ENCODE measurements around the gene SLC22A1.

Gene SLC22A1

DNA sequence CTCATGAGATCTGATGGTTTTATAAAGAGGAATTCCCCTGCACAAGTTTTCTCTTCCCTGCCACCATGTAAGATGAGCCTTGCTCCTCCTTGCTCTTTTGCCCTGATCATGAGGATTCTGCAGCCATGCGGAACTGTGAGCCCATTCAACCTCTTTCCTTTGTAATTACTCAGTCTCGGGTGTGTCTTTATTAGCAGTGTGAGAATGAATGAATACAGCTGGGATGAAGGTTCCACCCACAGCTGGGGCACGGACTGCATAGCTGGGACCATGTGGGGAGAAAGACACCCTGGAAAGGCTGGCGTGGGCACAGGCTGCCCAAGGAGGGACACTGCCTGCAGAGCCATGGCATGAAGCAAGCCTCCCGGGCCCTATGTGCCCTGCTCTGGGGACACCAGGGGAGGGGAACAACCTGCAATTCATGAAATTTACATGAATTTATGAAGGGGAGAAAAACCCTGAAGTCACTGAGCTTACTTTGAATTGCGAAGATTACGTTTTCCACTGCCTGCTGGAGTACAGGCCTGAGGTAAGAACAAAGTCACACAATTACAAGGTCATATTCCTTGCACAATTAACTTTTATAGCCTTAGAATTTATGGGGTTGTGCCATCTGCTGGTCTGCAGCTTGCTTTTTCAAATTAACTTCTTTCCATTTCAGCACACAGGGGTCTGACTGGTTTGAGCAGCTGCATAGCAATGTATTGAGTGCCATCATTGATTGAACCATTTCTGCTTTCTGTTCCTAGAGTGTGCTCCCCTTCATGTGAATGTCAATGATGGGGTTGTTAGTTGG, 46.2 kb downstream of the SLC22A1 start:
- H3K9me3 ChIP-seq (ENCODE audit: control insufficient read depth, low read length), result no peaks in the 10 kb centered on the region
- H3K4me1 ChIP-seq (ENCODE audit: control insufficient read depth, insufficient read depth, low read depth, low read length), result peaks cover 20% of the 10 kb centered on the region
- H3K14ac ChIP-seq (ENCODE audit: low read length in 2 of 2), result no peak overlapping the region
- H3K4me2 ChIP-seq (ENCODE audit: low read length, poor library complexity, severe bottlenecking), result no peak overlapping the region
- no peak overlapping the region for H3K4ac ChIP-seq (ENCODE audit: low read depth in 1 of 2, low read length in 2 of 2)
- H3K27me3 ChIP-seq (ENCODE audit: control insufficient read depth in 1 of 2, insufficient read depth in 1 of 2, low read length in 2 of 2), result no peaks in the 10 kb centered on the region
- H2AK5ac ChIP-seq (ENCODE audit: low read length, severe bottlenecking), result no peak overlapping the region
- WGBS, result 88% methylated on average over 7 of the region's 7 CpGs
- no peak overlapping the region for H2AFZ ChIP-seq (ENCODE audit: low read depth, low read length)
- no peak overlapping the region for H4K8ac ChIP-seq (ENCODE audit: low read length)
- no peak overlapping the region for H3K18ac ChIP-seq (ENCODE audit: low read depth in 1 of 2, low read length in 2 of 2)
- H3K27ac ChIP-seq (ENCODE audit: low read length, poor library complexity, severe bottlenecking), result peak overlapping the region; percentile 29
- no peaks in the 10 kb centered on the region for H3K36me3 ChIP-seq (ENCODE audit: control insufficient read depth in 1 of 2, insufficient read depth in 2 of 2, low read depth in 1 of 2, low read length in 2 of 2)
- no peak overlapping the region for H2BK120ac ChIP-seq (ENCODE audit: low read depth, low read length)
- H3K9ac ChIP-seq (ENCODE audit: low read length), result no peak overlapping the region
- H3K79me1 ChIP-seq (replicated peaks; ENCODE audit: low read length, poor library complexity, severe bottlenecking), result no peaks in the 10 kb centered on the region
- H2BK15ac ChIP-seq (ENCODE audit: low read depth, poor library complexity, severe bottlenecking), result no peak overlapping the region
- DNase-seq, result no peak
- no peak overlapping the region for H3K23ac ChIP-seq (ENCODE audit: low read length in 2 of 2)
- no peak overlapping the region for H3K4me3 ChIP-seq (ENCODE audit: insufficient read depth in 1 of 2, low read depth in 1 of 2, low read length in 2 of 2)
- no peak overlapping the region for H2BK12ac ChIP-seq (ENCODE audit: low read length in 2 of 2)
- no peak overlapping the region for H2BK5ac ChIP-seq (ENCODE audit: low read depth, low read length, poor library complexity, severe bottlenecking)
- H4K91ac ChIP-seq (ENCODE audit: low read length), result no peak overlapping the region

DNA sequence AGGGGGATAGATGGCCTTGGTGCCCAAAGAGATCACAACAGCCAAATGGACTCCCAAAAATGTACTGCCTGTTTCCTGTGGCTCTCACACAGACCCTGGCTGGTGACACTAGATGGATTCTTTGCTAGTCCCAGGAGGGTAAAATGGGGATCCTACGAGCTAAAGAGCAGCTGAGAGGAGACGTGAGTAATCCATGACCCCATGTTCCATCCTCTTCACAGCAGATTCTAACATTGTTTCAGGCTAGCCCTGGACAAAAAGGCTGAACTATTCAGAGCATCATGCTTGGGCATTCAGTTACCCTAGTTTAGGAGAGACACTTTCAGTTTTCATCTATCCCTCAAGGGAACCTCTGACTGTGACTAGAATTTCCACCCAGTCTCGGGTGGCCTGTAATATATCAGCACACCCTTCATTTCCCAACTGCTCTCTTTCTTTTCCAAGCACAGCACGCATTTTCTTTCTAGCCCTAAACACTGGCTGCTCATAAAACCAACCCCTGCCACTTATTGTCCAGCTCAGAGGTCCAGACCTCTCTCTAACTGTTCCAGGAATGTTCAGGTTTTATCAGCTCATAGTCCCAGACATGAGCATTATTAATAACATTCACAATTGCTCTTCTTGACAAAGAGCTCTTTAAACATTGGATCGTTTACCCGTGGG, 48.5 kb downstream of the SLC22A1 start:
- no peak overlapping the region for H2BK15ac ChIP-seq (ENCODE audit: low read depth, poor library complexity, severe bottlenecking)
- H3K18ac ChIP-seq (ENCODE audit: low read depth in 1 of 2, low read length in 2 of 2), result no peak overlapping the region
- H2AK5ac ChIP-seq (ENCODE audit: low read length, severe bottlenecking), result no peak overlapping the region
- H3K14ac ChIP-seq (ENCODE audit: low read length in 2 of 2), result no peak overlapping the region
- no peaks in the 10 kb centered on the region for H3K79me1 ChIP-seq (replicated peaks; ENCODE audit: low read length, poor library complexity, severe bottlenecking)
- peaks cover 20% of the 10 kb centered on the region for H3K4me1 ChIP-seq (ENCODE audit: control insufficient read depth, insufficient read depth, low read depth, low read length)
- H3K27me3 ChIP-seq (ENCODE audit: control insufficient read depth in 1 of 2, insufficient read depth in 1 of 2, low read length in 2 of 2), result no peaks in the 10 kb centered on the region
- H4K8ac ChIP-seq (ENCODE audit: low read length), result no peak overlapping the region
- WGBS, result 33% methylated on average over 6 of the region's 6 CpGs
- H3K9me3 ChIP-seq (ENCODE audit: control insufficient read depth, low read length), result no peaks in the 10 kb centered on the region
- H2BK12ac ChIP-seq (ENCODE audit: low read length in 2 of 2), result no peak overlapping the region
- no peaks in the 10 kb centered on the region for H3K36me3 ChIP-seq (ENCODE audit: control insufficient read depth in 1 of 2, insufficient read depth in 2 of 2, low read depth in 1 of 2, low read length in 2 of 2)
- no peak overlapping the region for H3K23ac ChIP-seq (ENCODE audit: low read length in 2 of 2)
- no peak for DNase-seq
- H3K27ac ChIP-seq (ENCODE audit: low read length, poor library complexity, severe bottlenecking), result no peak overlapping the region
- H2BK120ac ChIP-seq (ENCODE audit: low read depth, low read length), result no peak overlapping the region
- no peak overlapping the region for H3K9ac ChIP-seq (ENCODE audit: low read length)
- no peak overlapping the region for H4K91ac ChIP-seq (ENCODE audit: low read length)
- H3K4me2 ChIP-seq (ENCODE audit: low read length, poor library complexity, severe bottlenecking), result no peak overlapping the region
- no peak overlapping the region for H3K4ac ChIP-seq (ENCODE audit: low read depth in 1 of 2, low read length in 2 of 2)
- H2AFZ ChIP-seq (ENCODE audit: low read depth, low read length), result no peak overlapping the region
- no peak overlapping the region for H2BK5ac ChIP-seq (ENCODE audit: low read depth, low read length, poor library complexity, severe bottlenecking)
- H3K4me3 ChIP-seq (ENCODE audit: insufficient read depth in 1 of 2, low read depth in 1 of 2, low read length in 2 of 2), result no peak overlapping the region

DNA sequence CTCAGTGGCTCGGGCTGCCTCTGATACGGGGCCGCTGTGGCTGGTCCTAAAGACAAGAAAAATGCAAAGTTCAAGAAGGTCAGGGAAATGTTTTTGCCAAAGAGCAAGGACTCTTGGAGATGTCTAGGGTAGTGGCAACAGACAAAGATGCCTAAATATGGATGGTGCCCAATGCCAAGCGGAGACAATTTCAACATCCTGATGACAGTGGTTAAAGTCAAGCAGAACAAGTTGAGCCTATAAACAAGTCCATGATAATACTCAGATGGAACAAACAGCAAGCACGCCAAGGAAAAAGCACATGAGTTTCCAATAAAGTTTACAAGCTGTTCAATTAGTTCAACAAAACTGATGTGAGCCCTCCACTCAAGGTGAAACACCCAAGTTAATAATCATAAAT, 51.1 kb downstream of the SLC22A1 start:
- H3K4ac ChIP-seq (ENCODE audit: low read depth in 1 of 2, low read length in 2 of 2), result no peak overlapping the region
- H3K27ac ChIP-seq (ENCODE audit: low read length, poor library complexity, severe bottlenecking), result no peak overlapping the region
- H3K9ac ChIP-seq (ENCODE audit: low read length), result no peak overlapping the region
- no peak overlapping the region for H2BK5ac ChIP-seq (ENCODE audit: low read depth, low read length, poor library complexity, severe bottlenecking)
- no peak overlapping the region for H2BK12ac ChIP-seq (ENCODE audit: low read length in 2 of 2)
- H3K23ac ChIP-seq (ENCODE audit: low read length in 2 of 2), result no peak overlapping the region
- H3K4me2 ChIP-seq (ENCODE audit: low read length, poor library complexity, severe bottlenecking), result no peak overlapping the region
- H4K8ac ChIP-seq (ENCODE audit: low read length), result no peak overlapping the region
- H4K91ac ChIP-seq (ENCODE audit: low read length), result no peak overlapping the region
- WGBS, result 84% methylated on average over 4 of the region's 5 CpGs
- H3K18ac ChIP-seq (ENCODE audit: low read depth in 1 of 2, low read length in 2 of 2), result no peak overlapping the region
- no peak overlapping the region for H2BK120ac ChIP-seq (ENCODE audit: low read depth, low read length)
- H2AFZ ChIP-seq (ENCODE audit: low read depth, low read length), result no peak overlapping the region
- H3K4me1 ChIP-seq (ENCODE audit: control insufficient read depth, insufficient read depth, low read depth, low read length), result peaks cover 7% of the 10 kb centered on the region
- H3K14ac ChIP-seq (ENCODE audit: low read length in 2 of 2), result no peak overlapping the region
- no peak for DNase-seq
- no peak overlapping the region for H2BK15ac ChIP-seq (ENCODE audit: low read depth, poor library complexity, severe bottlenecking)
- H3K36me3 ChIP-seq (ENCODE audit: control insufficient read depth in 1 of 2, insufficient read depth in 2 of 2, low read depth in 1 of 2, low read length in 2 of 2), result no peaks in the 10 kb centered on the region
- H3K27me3 ChIP-seq (ENCODE audit: control insufficient read depth in 1 of 2, insufficient read depth in 1 of 2, low read length in 2 of 2), result no peaks in the 10 kb centered on the region
- H2AK5ac ChIP-seq (ENCODE audit: low read length, severe bottlenecking), result no peak overlapping the region
- no peak overlapping the region for H3K4me3 ChIP-seq (ENCODE audit: insufficient read depth in 1 of 2, low read depth in 1 of 2, low read length in 2 of 2)
- no peaks in the 10 kb centered on the region for H3K9me3 ChIP-seq (ENCODE audit: control insufficient read depth, low read length)
- H3K79me1 ChIP-seq (replicated peaks; ENCODE audit: low read length, poor library complexity, severe bottlenecking), result no peaks in the 10 kb centered on the region

- no peak overlapping the region for H3K4me2 ChIP-seq (ENCODE audit: low read length, poor library complexity, severe bottlenecking)
- 74% methylated on average over 7 of the region's 9 CpGs for WGBS
Observed at GRCh38 chr6:160173806-160174527, 52.4 kb downstream of the SLC22A1 start.

More at GRCh38 chr6:160173806-160174527, 52.4 kb downstream of the SLC22A1 start:
- H4K8ac ChIP-seq (ENCODE audit: low read length), result no peak overlapping the region
- H4K91ac ChIP-seq (ENCODE audit: low read length), result no peak overlapping the region
- H3K27ac ChIP-seq (ENCODE audit: low read length, poor library complexity, severe bottlenecking), result no peak overlapping the region
- H3K18ac ChIP-seq (ENCODE audit: low read depth in 1 of 2, low read length in 2 of 2), result no peak overlapping the region
- H3K9ac ChIP-seq (ENCODE audit: low read length), result no peak overlapping the region
- H2BK5ac ChIP-seq (ENCODE audit: low read depth, low read length, poor library complexity, severe bottlenecking), result no peak overlapping the region
- no peak for DNase-seq
- no peak overlapping the region for H3K23ac ChIP-seq (ENCODE audit: low read length in 2 of 2)
- no peak overlapping the region for H2BK12ac ChIP-seq (ENCODE audit: low read length in 2 of 2)
- H3K4ac ChIP-seq (ENCODE audit: low read depth in 1 of 2, low read length in 2 of 2), result no peak overlapping the region
- no peak overlapping the region for H3K4me3 ChIP-seq (ENCODE audit: insufficient read depth in 1 of 2, low read depth in 1 of 2, low read length in 2 of 2)
- no peak overlapping the region for H2AK5ac ChIP-seq (ENCODE audit: low read length, severe bottlenecking)
- H3K4me1 ChIP-seq (ENCODE audit: control insufficient read depth, insufficient read depth, low read depth, low read length), result peaks cover 2% of the 10 kb centered on the region
- H3K14ac ChIP-seq (ENCODE audit: low read length in 2 of 2), result no peak overlapping the region
- H2BK120ac ChIP-seq (ENCODE audit: low read depth, low read length), result no peak overlapping the region
- H3K36me3 ChIP-seq (ENCODE audit: control insufficient read depth in 1 of 2, insufficient read depth in 2 of 2, low read depth in 1 of 2, low read length in 2 of 2), result no peaks in the 10 kb centered on the region
- no peaks in the 10 kb centered on the region for H3K79me1 ChIP-seq (replicated peaks; ENCODE audit: low read length, poor library complexity, severe bottlenecking)
- H2AFZ ChIP-seq (ENCODE audit: low read depth, low read length), result no peak overlapping the region
- H3K27me3 ChIP-seq (ENCODE audit: control insufficient read depth in 1 of 2, insufficient read depth in 1 of 2, low read length in 2 of 2), result no peaks in the 10 kb centered on the region
- H2BK15ac ChIP-seq (ENCODE audit: low read depth, poor library complexity, severe bottlenecking), result no peak overlapping the region
- H3K9me3 ChIP-seq (ENCODE audit: control insufficient read depth, low read length), result no peaks in the 10 kb centered on the region

Data from mesenchymal stem cell (in vitro differentiated cells and primary cell).